ENCODE results near the gene MOK.

MOK gene

DNA sequence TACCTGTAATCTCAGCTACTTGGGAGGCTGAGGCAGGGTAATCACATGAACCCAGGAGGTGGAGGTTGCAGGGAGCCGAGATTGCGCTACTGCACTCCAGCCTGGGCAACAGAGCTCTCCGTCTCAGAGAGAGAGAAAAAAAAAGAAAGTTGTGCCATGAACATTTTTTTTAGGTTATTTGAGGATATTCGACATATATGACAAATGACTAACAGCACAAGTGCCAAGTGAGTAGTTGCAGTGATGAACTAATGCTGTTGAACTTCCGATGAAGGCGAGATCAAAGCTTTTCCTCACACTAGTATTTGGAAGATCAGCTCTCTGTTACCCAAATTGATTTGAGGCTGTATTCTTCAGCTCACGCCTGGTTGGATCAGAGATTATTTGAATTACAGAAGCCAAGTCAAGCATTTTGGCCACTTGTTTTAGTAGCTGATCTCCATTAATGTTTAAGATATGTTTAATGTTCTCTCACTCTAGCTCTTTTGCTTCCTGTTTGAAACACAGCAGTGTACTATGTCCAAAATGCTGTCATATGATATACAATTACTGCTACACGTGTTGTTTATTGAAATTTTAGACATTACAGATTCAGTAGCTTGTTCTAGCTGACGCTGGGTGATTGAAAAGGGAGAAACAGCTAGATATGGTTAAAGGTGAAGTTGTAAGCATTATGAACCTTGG lies 121.9 kb downstream of the MOK start:
- H3K4me3 ChIP-seq (ENCODE audit: low read length): no peak overlapping the region
- TF ChIP-seq CTCF (conservative IDR thresholded peaks at IDR 0.05; ENCODE audit: low read depth, low read length): no peak
- no peak for DNase-seq (ENCODE audit: low read depth)

DNA sequence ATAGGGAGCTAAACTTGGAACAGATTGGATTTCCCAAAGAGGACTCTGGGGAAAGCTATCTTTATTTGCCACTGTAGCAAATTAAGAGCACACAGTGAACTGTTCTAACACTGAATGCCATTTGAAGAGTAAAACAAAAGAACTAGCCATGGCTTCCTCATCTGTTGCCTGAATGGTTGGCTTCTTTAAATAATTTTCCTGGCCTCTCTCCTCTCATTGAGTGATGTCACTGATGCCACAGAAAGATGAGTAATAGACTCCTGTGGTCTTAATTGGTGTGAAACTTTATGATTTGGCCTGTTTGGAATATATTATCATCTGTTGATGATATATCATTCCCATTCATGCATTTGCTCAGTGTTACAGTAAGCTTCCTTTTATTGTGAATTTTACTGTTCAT lies 122.8 kb downstream of the MOK start:
- no peak overlapping the region for H3K4me3 ChIP-seq (ENCODE audit: low read length)
- no peak for TF ChIP-seq CTCF (conservative IDR thresholded peaks at IDR 0.05; ENCODE audit: low read depth, low read length)
- no peak for DNase-seq (ENCODE audit: low read depth)

DNA sequence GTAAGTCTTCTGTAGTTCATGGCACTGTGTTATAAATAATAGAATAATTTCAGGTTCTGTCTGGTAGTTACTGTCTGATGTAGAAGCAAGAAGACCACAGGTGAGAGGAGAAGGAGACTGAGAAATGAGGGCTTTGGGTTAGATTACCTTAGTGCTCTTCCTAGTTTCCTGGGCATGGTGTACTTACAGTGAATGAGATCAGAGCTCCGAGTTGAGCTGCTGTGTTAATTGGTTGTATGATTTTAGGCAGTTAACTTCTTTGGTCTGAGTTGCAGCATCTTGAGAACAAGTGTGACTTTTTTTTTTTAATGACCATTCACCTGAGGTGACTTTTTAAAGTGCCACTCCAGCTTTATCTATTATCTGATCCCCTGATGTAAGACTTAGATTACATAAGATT lies 123.8 kb downstream of the MOK start:
- H3K4me3 ChIP-seq (ENCODE audit: low read length): no peak overlapping the region
- no peak for TF ChIP-seq CTCF (conservative IDR thresholded peaks at IDR 0.05; ENCODE audit: low read depth, low read length)
- no peak for DNase-seq (ENCODE audit: low read depth)

DNA sequence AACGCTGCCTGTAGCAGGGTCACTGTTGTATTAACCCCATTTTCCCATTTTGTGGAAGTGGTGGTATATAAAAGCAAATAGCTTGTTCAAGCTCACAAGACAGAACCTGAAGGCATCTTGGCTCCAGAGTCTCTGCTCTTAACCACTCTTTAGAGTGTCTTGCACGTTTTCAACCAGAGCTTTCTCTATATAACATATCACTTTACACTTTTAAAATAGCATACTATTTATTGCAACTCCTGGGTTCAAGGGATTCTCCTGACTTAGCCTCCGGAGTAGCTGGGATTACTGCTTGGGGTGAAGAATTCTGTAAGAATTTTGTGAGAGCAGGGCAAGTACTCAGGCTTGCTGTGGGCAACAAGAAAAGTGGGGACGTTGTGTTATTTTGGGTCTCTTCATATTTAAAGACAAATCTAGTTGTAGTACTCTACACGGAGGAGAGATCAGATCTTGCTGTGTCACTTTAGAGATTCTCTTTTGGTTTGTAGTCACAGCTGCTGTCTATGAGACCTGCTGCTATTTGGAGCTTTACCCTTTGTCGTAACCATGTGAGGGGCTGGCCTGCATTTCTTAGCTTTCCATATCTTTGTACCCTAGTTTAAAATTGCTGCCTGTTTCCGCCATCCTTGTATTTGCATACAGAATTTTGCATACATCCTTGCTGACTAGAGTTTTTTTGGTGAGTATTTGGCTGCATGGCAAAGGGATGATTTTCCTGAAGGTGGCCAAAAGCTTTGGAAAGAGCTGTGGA lies 124.5 kb downstream of the MOK start:
- no peak overlapping the region for H3K4me3 ChIP-seq (ENCODE audit: low read length)
- no peak for TF ChIP-seq CTCF (conservative IDR thresholded peaks at IDR 0.05; ENCODE audit: low read depth, low read length)
- DNase-seq (ENCODE audit: low read depth): no peak

Measured in retinal pigment epithelial cell (primary cell).